ENCODE results near the gene DNAH9. TPM values are rescaled to one million over a fixed set of nuclear protein-coding genes. Genes with fewer than 3 reads are reported as not detected.
A peak's percentile ranks its signal among the peaks of the same experiment; 100 is the strongest.

Gene DNAH9
- total and polyA plus RNA-seq, 4 donors = under 0.01 to 0.09 TPM; not detected in 2

DNA sequence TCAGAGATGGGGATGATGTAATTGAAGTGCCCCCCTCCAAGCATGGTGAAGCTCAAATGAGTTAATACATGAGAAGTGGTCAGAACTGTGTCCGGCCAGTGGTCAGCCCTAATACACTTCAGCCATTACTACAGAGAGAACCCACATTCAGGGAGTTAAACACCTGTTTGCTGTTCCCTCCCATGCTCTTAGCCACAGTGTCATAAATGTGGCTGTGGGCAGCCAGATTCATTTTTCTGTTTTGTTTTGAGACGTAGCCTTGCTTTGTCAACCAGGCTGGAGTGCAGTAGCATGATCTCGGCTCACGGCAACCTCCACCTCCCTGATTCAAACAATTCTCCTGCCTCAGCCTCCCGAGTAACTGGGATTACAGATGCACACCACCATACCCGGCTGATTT is 139.9 kb downstream of the DNAH9 start:
- Histone ChIP-seq H3K36me3 (ENCODE audit: control insufficient read depth in 4 of 4, insufficient read depth in 3 of 4, low read depth in 1 of 4, low read length in 3 of 4) (no peaks in the 10 kb centered on the region), H3K4me3 (ENCODE audit: low read depth in 1 of 3, low read length in 3 of 3) (no peak overlapping the region), H3K4me1 (ENCODE audit: control insufficient read depth in 4 of 4, insufficient read depth in 4 of 4, low read length in 3 of 4) (no peaks in the 10 kb centered on the region), H3K27ac (ENCODE audit: low read depth in 1 of 2, low read length in 2 of 2) (no peak overlapping the region), H3K27me3 (ENCODE audit: control insufficient read depth in 4 of 4, insufficient read depth in 4 of 4, low read length in 3 of 4) (peaks cover 0 to under 1% (median 0%) of the 10 kb centered on the region in 4 donors), H3K9me3 (ENCODE audit: control insufficient read depth in 4 of 4, low read length in 3 of 4) (no peaks in the 10 kb centered on the region), H3K9ac (ENCODE audit: low read depth in 1 of 2, low read length in 2 of 2) (no peak overlapping the region)
- TF ChIP-seq GABPA (IDR thresholded peaks at IDR 0.05 in 1 of 2, conservative IDR thresholded peaks at IDR 0.05 in 1 of 2) (no peak), JUND (IDR thresholded peaks at IDR 0.05) (no peak)
- no peak for DNase-seq (ENCODE audit: low spot score)
- WGBS = 87% methylated on average over 6 of the region's 6 CpGs

DNA sequence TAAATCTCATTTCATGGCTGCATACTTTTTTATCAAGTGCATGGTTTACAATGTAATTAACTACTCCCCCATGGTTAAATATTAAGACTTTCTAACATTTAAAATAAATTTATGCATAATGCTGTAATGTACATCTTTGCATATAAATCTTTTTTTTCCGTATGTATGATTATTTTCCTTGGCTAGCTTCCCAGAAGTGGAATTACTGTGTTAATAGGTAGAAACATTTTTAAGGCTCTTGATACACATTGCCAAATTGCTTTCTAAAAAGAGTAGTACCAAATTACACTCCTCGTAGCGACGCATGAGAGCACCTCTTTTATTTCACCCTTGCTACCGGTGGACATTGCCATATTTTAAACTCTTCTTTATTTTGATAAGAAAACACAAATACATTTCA is 141.1 kb downstream of the DNAH9 start:
- no peaks in the 10 kb centered on the region for H3K9me3 ChIP-seq (ENCODE audit: control insufficient read depth in 4 of 4, low read length in 3 of 4)
- no peak for DNase-seq (ENCODE audit: low spot score)
- no peaks in the 10 kb centered on the region for H3K27me3 ChIP-seq (ENCODE audit: control insufficient read depth in 4 of 4, insufficient read depth in 4 of 4, low read length in 3 of 4)
- H3K4me3 ChIP-seq (ENCODE audit: low read depth in 1 of 3, low read length in 3 of 3) = no peak overlapping the region
- no peaks in the 10 kb centered on the region for H3K36me3 ChIP-seq (ENCODE audit: control insufficient read depth in 4 of 4, insufficient read depth in 3 of 4, low read depth in 1 of 4, low read length in 3 of 4)
- no peak overlapping the region for H3K27ac ChIP-seq (ENCODE audit: low read depth in 1 of 2, low read length in 2 of 2)
- H3K9ac ChIP-seq (ENCODE audit: low read depth in 1 of 2, low read length in 2 of 2) = no peak overlapping the region
- TF ChIP-seq RAD21 (IDR thresholded peaks at IDR 0.05) (no peak), JUND (IDR thresholded peaks at IDR 0.05) (no peak), HNF4G (IDR thresholded peaks at IDR 0.05) (no peak), SP1 (IDR thresholded peaks at IDR 0.05) (no peak), NR2F2 (IDR thresholded peaks at IDR 0.05) (no peak), EGR1 (IDR thresholded peaks at IDR 0.05; ENCODE audit: low read depth in 2 of 2) (no peak), HNF4A (conservative IDR thresholded peaks at IDR 0.05) (no peak), TAF1 (conservative IDR thresholded peaks at IDR 0.05) (no peak), FOXA2 (IDR thresholded peaks at IDR 0.05) (no peak)
- TF ChIP-seq, protein P1, sequence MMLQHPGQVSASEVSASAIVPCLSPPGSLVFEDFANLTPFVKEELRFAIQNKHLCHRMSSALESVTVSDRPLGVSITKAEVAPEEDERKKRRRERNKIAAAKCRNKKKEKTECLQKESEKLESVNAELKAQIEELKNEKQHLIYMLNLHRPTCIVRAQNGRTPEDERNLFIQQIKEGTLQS (IDR thresholded peaks at IDR 0.05) = no peak
- TF ChIP-seq, protein P2, sequence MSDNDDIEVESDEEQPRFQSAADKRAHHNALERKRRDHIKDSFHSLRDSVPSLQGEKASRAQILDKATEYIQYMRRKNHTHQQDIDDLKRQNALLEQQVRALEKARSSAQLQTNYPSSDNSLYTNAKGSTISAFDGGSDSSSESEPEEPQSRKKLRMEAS (IDR thresholded peaks at IDR 0.05) = no peak
- no peaks in the 10 kb centered on the region for H3K4me1 ChIP-seq (ENCODE audit: control insufficient read depth in 4 of 4, insufficient read depth in 4 of 4, low read length in 3 of 4)
- 83% methylated on average over 5 of the region's 5 CpGs for WGBS

DNA sequence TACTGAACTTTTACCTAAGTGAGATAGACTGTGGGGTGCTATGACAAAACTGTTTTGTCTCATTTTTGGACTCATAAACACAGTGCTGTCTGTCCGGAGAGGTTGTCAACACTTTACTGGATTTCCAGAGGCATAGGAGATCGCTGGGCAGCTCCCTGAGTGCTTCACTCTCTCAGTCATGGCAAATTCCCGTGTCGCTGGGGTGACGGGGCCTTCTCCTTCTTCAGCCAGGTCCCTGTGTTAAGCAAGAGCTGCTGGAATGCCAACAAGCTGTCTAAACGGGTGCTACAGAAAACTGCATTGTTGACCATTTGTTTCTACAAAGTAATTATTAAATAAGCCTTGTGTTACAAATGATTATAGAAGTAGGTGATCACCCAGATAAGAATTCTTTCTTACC is 141.6 kb downstream of the DNAH9 start:
- Histone ChIP-seq H3K9me3 (ENCODE audit: control insufficient read depth in 4 of 4, low read length in 3 of 4) (no peaks in the 10 kb centered on the region), H3K4me3 (ENCODE audit: low read depth in 1 of 3, low read length in 3 of 3) (no peak overlapping the region), H3K4me1 (ENCODE audit: control insufficient read depth in 4 of 4, insufficient read depth in 4 of 4, low read length in 3 of 4) (no peaks in the 10 kb centered on the region), H3K9ac (ENCODE audit: low read depth in 1 of 2, low read length in 2 of 2) (no peak overlapping the region), H3K27ac (ENCODE audit: low read depth in 1 of 2, low read length in 2 of 2) (no peak overlapping the region), H3K36me3 (ENCODE audit: control insufficient read depth in 4 of 4, insufficient read depth in 3 of 4, low read depth in 1 of 4, low read length in 3 of 4) (no peaks in the 10 kb centered on the region), H3K27me3 (ENCODE audit: control insufficient read depth in 4 of 4, insufficient read depth in 4 of 4, low read length in 3 of 4) (no peaks in the 10 kb centered on the region)
- WGBS = 74% methylated on average over 6 of the region's 6 CpGs
- no peak for DNase-seq (ENCODE audit: low spot score)
- TF ChIP-seq YY1 (IDR thresholded peaks at IDR 0.05) = no peak
- TF ChIP-seq JUND (IDR thresholded peaks at IDR 0.05) = no peak
- TF ChIP-seq GABPA (IDR thresholded peaks at IDR 0.05 in 1 of 2, conservative IDR thresholded peaks at IDR 0.05 in 1 of 2) = no peak
- TF ChIP-seq NR2F2 (IDR thresholded peaks at IDR 0.05) = no peak
- TF ChIP-seq TAF1 (conservative IDR thresholded peaks at IDR 0.05) = no peak
- TF ChIP-seq HNF4G (IDR thresholded peaks at IDR 0.05) = no peak
- no peak for TF ChIP-seq FOXA1 (IDR thresholded peaks at IDR 0.05)
- TF ChIP-seq, protein P2 (IDR thresholded peaks at IDR 0.05) = no peak

DNA sequence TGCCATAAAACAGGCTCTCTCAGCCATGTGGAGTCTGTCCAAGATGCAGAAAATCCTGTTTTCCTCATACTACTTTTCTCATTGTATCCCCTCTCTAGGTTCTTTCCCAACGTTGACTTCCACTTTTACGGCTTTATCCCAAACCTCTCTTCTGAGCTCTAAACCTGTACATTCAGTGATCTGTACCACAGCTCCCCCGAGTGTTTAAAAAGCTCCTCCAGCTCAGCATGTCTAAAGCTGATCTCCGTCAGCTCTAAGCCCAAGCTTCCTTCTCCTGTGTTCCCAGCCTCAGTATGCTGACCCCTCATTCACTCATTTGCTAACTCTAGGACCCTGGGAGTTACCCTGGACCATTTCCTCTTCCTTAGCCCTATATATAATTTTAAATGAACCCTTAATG is 144.6 kb downstream of the DNAH9 start:
- WGBS = 22% methylated on average over 4 of the region's 4 CpGs
- Histone ChIP-seq H3K4me1 (ENCODE audit: control insufficient read depth in 4 of 4, insufficient read depth in 4 of 4, low read length in 3 of 4) (no peaks in the 10 kb centered on the region), H3K9me3 (ENCODE audit: control insufficient read depth in 4 of 4, low read length in 3 of 4) (no peaks in the 10 kb centered on the region), H3K36me3 (ENCODE audit: control insufficient read depth in 4 of 4, insufficient read depth in 3 of 4, low read depth in 1 of 4, low read length in 3 of 4) (no peaks in the 10 kb centered on the region), H3K27me3 (ENCODE audit: control insufficient read depth in 4 of 4, insufficient read depth in 4 of 4, low read length in 3 of 4) (no peaks in the 10 kb centered on the region), H3K9ac (ENCODE audit: low read depth in 1 of 2, low read length in 2 of 2) (no peak overlapping the region), H3K27ac (ENCODE audit: low read depth in 1 of 2, low read length in 2 of 2) (no peak overlapping the region), H3K4me3 (ENCODE audit: low read depth in 1 of 3, low read length in 3 of 3) (no peak overlapping the region)
- no peak for DNase-seq (ENCODE audit: low spot score)
- TF ChIP-seq, protein P3, sequence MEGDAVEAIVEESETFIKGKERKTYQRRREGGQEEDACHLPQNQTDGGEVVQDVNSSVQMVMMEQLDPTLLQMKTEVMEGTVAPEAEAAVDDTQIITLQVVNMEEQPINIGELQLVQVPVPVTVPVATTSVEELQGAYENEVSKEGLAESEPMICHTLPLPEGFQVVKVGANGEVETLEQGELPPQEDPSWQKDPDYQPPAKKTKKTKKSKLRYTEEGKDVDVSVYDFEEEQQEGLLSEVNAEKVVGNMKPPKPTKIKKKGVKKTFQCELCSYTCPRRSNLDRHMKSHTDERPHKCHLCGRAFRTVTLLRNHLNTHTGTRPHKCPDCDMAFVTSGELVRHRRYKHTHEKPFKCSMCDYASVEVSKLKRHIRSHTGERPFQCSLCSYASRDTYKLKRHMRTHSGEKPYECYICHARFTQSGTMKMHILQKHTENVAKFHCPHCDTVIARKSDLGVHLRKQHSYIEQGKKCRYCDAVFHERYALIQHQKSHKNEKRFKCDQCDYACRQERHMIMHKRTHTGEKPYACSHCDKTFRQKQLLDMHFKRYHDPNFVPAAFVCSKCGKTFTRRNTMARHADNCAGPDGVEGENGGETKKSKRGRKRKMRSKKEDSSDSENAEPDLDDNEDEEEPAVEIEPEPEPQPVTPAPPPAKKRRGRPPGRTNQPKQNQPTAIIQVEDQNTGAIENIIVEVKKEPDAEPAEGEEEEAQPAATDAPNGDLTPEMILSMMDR (IDR thresholded peaks at IDR 0.05; ENCODE audit: low read depth, low read length, missing input control) = peak; percentile 32
- TF ChIP-seq RAD21 (IDR thresholded peaks at IDR 0.05) (peak; percentile 72 to 76), EGR1 (IDR thresholded peaks at IDR 0.05; ENCODE audit: low read depth in 2 of 2) (no peak)

All from liver (tissue), 9 donors.